HEK293 (cell line): ENCODE data around the gene ZNF410.

Source experiments
- CTCF ChIA-PET: fragments of 350-600 bp; formaldehyde crosslinking; extraction: SDS; loops from one replicate; lab custom pipeline; 2021; ENCODE audit warnings: antibody characterized with exemption; lab: Yijun Ruan, JAX
- POLR2A ChIA-PET: fragments of 300-600 bp; formaldehyde crosslinking; extraction: SDS; loops from one replicate; lab custom pipeline; 2020; ENCODE audit warnings: antibody characterized with exemption, inconsistent platforms; lab: Yijun Ruan, JAX
- H3K27ac ChIP-seq: fragments of 200-500 bp; sonication (Bioruptor generic); 2 replicates; pipeline ENCODE4 v1.5.1; 2014; ENCODE audit warnings: low read depth, low read length, control low read depth, inconsistent platforms; ENCODE audit errors: extremely low read depth
- H3K36me3 ChIP-seq, 2 experiments: fragments of 200-500 bp in 1 of 2; sonication (Bioruptor generic) in 1 of 2; 1 replicate in 1 of 2; 2 replicates in 1 of 2; pipeline ENCODE4 v1.5.1; 2014 to 2017; ENCODE audit warnings: inconsistent platforms in 2 of 2, low read length in 2 of 2; ENCODE audit not compliant: control insufficient read depth in 2 of 2, insufficient read depth in 1 of 2
- H3K4me1 ChIP-seq: fragments of 200-500 bp; sonication (Bioruptor generic); 2 replicates; pipeline ENCODE4 v1.5.1; 2014; ENCODE audit warnings: mild to moderate bottlenecking, low read length, inconsistent platforms; ENCODE audit not compliant: control insufficient read depth, insufficient read depth
- H3K4me3 ChIP-seq: 2 replicates; pipeline ENCODE4 v1.5.1; 2011; ENCODE audit warnings: low read depth, mild to moderate bottlenecking, control low read depth, low read length, moderate library complexity
- H3K9me3 ChIP-seq: fragments of 200-500 bp; sonication (Bioruptor generic); 2 replicates; pipeline ENCODE4 v1.5.1; 2014; ENCODE audit warnings: low read depth, low read length, inconsistent platforms; ENCODE audit not compliant: control insufficient read depth, insufficient read depth
- FEZF1 ChIP-seq: fragments of 450-650 bp; formaldehyde crosslinking; IDR thresholded peaks from 2 replicates; pipeline ENCODE4 v1.5.1; 2016; ENCODE audit warnings: missing biosample characterization, missing genetic modification characterization
- IKZF3 ChIP-seq: fragments of 450-650 bp; IDR thresholded peaks from 2 replicates; pipeline ENCODE4 v1.5.0; 2018; ENCODE audit warnings: missing biosample characterization, mild to moderate bottlenecking, missing genetic modification characterization, moderate library complexity
- KLF10 ChIP-seq: fragments of 450-650 bp; IDR thresholded peaks from 2 replicates; pipeline ENCODE4 v1.5.1; 2018; ENCODE audit warnings: missing biosample characterization, mild to moderate bottlenecking, missing genetic modification characterization
- KLF9 ChIP-seq: fragments of 450-650 bp; formaldehyde crosslinking; IDR thresholded peaks from 2 replicates; pipeline ENCODE4 v1.5.1; 2016; ENCODE audit warnings: missing biosample characterization, missing genetic modification characterization, low read depth
- SALL2 ChIP-seq: fragments of 450-650 bp; formaldehyde crosslinking; IDR thresholded peaks from 2 replicates; pipeline ENCODE4 v1.5.0; 2017; ENCODE audit warnings: missing biosample characterization, mild to moderate bottlenecking, missing genetic modification characterization, borderline replicate concordance
- ZNF121 ChIP-seq: fragments of 450-650 bp; formaldehyde crosslinking; IDR thresholded peaks from 2 replicates; pipeline ENCODE4 v1.5.1; 2016; ENCODE audit warnings: missing biosample characterization, missing genetic modification characterization
- ZNF138 ChIP-seq: fragments of 450-650 bp; formaldehyde crosslinking; IDR thresholded peaks from 2 replicates; pipeline ENCODE4 v1.5.1; 2016; ENCODE audit warnings: missing biosample characterization, missing genetic modification characterization, borderline replicate concordance
- ZNF146 ChIP-seq: fragments of 450-650 bp; formaldehyde crosslinking; IDR thresholded peaks from 2 replicates; pipeline ENCODE4 v1.5.1; 2016; ENCODE audit warnings: missing biosample characterization, missing genetic modification characterization
- ZNF148 ChIP-seq: fragments of 450-650 bp; formaldehyde crosslinking; IDR thresholded peaks from 2 replicates; pipeline ENCODE4 v1.5.0; 2017; ENCODE audit warnings: missing biosample characterization, missing genetic modification characterization, borderline replicate concordance
- ZNF169 ChIP-seq: fragments of 450-650 bp; formaldehyde crosslinking; IDR thresholded peaks from 2 replicates; pipeline ENCODE4 v1.5.1; 2016; ENCODE audit warnings: missing biosample characterization, missing genetic modification characterization
- ZNF202 ChIP-seq: fragments of 450-650 bp; formaldehyde crosslinking; IDR thresholded peaks from 2 replicates; pipeline ENCODE4 v1.5.1; 2016; ENCODE audit warnings: missing biosample characterization, missing genetic modification characterization, borderline replicate concordance
- ZNF223 ChIP-seq: fragments of 450-650 bp; formaldehyde crosslinking; IDR thresholded peaks from 2 replicates; pipeline ENCODE4 v1.5.1; 2016; ENCODE audit warnings: missing biosample characterization, missing genetic modification characterization
- ZNF354C ChIP-seq: fragments of 450-650 bp; formaldehyde crosslinking; IDR thresholded peaks from 2 replicates; pipeline ENCODE4 v1.5.1; 2016; ENCODE audit warnings: missing biosample characterization, missing genetic modification characterization, low read depth, borderline replicate concordance
- ZNF366 ChIP-seq: fragments of 450-650 bp; formaldehyde crosslinking; conservative IDR thresholded peaks from 2 replicates; pipeline ENCODE4 v1.5.1; 2016; ENCODE audit warnings: missing biosample characterization, missing genetic modification characterization
- ZNF404 ChIP-seq: fragments of 450-650 bp; formaldehyde crosslinking; IDR thresholded peaks from 2 replicates; pipeline ENCODE4 v1.5.1; 2017; ENCODE audit warnings: missing biosample characterization, missing genetic modification characterization
- ZNF596 ChIP-seq: fragments of 450-650 bp; IDR thresholded peaks from 2 replicates; pipeline ENCODE4 v1.5.0; 2018; ENCODE audit warnings: missing biosample characterization, mild to moderate bottlenecking, missing genetic modification characterization, moderate library complexity
- ZNF624 ChIP-seq: fragments of 450-650 bp; formaldehyde crosslinking; IDR thresholded peaks from 2 replicates; pipeline ENCODE4 v1.5.1; 2017; ENCODE audit warnings: missing biosample characterization, missing genetic modification characterization
- ZNF747 ChIP-seq: fragments of 450-650 bp; formaldehyde crosslinking; IDR thresholded peaks from 2 replicates; pipeline ENCODE4 v1.5.1; 2016; ENCODE audit warnings: missing biosample characterization, missing genetic modification characterization
- ZNF791 ChIP-seq: fragments of 450-650 bp; formaldehyde crosslinking; IDR thresholded peaks from 2 replicates; pipeline ENCODE4 v1.5.1; 2016; ENCODE audit warnings: missing biosample characterization, missing genetic modification characterization
- TF ChIP-seq, protein P1 (sequence below): fragments of 450-650 bp; formaldehyde crosslinking; IDR thresholded peaks from 2 replicates; pipeline ENCODE4 v1.5.1; 2016; ENCODE audit warnings: missing biosample characterization, missing genetic modification characterization, borderline replicate concordance
- TF ChIP-seq, protein P2 (sequence below): fragments of 450-650 bp; formaldehyde crosslinking; IDR thresholded peaks from 2 replicates; pipeline ENCODE4 v1.5.1; 2017; ENCODE audit warnings: missing biosample characterization, missing genetic modification characterization

ZNF410 gene

DNA sequence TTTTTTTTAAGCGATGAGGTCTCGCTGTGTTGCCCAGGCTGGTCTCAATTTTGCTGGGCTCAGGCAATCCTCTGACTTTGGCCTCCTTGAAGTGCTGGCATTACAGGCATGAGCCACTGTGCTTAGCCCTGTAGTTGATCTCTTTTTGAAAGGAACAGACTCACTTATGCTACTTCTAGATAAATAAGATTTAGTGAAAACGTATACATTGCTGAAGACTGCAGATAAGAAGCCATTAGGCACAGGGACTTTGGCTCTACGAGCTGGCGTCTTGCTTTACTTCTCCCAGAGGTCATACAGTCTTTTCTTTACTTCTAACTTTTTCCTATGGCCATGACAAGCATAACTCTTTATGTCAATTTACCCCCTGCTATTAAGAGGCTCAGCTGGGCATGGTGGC is 25.6 kb upstream of the ZNF410 start (continued):
- TF ChIP-seq, protein P1, sequence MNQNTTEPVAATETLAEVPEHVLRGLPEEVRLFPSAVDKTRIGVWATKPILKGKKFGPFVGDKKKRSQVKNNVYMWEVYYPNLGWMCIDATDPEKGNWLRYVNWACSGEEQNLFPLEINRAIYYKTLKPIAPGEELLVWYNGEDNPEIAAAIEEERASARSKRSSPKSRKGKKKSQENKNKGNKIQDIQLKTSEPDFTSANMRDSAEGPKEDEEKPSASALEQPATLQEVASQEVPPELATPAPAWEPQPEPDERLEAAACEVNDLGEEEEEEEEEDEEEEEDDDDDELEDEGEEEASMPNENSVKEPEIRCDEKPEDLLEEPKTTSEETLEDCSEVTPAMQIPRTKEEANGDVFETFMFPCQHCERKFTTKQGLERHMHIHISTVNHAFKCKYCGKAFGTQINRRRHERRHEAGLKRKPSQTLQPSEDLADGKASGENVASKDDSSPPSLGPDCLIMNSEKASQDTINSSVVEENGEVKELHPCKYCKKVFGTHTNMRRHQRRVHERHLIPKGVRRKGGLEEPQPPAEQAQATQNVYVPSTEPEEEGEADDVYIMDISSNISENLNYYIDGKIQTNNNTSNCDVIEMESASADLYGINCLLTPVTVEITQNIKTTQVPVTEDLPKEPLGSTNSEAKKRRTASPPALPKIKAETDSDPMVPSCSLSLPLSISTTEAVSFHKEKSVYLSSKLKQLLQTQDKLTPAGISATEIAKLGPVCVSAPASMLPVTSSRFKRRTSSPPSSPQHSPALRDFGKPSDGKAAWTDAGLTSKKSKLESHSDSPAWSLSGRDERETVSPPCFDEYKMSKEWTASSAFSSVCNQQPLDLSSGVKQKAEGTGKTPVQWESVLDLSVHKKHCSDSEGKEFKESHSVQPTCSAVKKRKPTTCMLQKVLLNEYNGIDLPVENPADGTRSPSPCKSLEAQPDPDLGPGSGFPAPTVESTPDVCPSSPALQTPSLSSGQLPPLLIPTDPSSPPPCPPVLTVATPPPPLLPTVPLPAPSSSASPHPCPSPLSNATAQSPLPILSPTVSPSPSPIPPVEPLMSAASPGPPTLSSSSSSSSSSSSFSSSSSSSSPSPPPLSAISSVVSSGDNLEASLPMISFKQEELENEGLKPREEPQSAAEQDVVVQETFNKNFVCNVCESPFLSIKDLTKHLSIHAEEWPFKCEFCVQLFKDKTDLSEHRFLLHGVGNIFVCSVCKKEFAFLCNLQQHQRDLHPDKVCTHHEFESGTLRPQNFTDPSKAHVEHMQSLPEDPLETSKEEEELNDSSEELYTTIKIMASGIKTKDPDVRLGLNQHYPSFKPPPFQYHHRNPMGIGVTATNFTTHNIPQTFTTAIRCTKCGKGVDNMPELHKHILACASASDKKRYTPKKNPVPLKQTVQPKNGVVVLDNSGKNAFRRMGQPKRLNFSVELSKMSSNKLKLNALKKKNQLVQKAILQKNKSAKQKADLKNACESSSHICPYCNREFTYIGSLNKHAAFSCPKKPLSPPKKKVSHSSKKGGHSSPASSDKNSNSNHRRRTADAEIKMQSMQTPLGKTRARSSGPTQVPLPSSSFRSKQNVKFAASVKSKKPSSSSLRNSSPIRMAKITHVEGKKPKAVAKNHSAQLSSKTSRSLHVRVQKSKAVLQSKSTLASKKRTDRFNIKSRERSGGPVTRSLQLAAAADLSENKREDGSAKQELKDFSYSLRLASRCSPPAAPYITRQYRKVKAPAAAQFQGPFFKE, result no peak
- TF ChIP-seq, protein P2, sequence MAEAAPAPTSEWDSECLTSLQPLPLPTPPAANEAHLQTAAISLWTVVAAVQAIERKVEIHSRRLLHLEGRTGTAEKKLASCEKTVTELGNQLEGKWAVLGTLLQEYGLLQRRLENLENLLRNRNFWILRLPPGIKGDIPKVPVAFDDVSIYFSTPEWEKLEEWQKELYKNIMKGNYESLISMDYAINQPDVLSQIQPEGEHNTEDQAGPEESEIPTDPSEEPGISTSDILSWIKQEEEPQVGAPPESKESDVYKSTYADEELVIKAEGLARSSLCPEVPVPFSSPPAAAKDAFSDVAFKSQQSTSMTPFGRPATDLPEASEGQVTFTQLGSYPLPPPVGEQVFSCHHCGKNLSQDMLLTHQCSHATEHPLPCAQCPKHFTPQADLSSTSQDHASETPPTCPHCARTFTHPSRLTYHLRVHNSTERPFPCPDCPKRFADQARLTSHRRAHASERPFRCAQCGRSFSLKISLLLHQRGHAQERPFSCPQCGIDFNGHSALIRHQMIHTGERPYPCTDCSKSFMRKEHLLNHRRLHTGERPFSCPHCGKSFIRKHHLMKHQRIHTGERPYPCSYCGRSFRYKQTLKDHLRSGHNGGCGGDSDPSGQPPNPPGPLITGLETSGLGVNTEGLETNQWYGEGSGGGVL (tag by site-specific recombination), result no peak
- no peak for TF ChIP-seq KLF10 (tag by site-specific recombination)
- TF ChIP-seq ZNF596 (tag by site-specific recombination), result no peak

DNA sequence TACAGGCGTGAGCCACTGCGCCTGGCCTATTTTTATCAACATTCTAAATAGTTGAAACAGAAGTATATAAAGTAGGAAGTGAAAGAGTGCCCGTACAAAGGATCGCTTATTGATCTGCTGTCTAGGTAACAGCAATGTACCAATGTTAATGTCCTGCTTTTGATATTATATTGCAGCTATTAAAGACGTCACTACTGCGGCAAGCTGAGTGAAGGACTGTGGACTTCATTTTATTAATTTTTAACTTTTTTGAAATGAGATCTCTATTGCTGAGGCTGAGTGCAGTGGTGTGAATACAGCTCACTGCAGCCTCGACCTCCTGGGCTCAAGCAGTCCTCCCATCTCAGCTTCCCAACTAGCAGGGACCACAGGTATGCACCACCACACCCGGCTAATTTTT is 24.2 kb upstream of the ZNF410 start:
- ChIA-PET CTCF (no interaction called here), POLR2A (no interaction called here)
- H3K9me3 ChIP-seq, result no peaks in the 10 kb centered on the region
- peaks cover 38 to 42% of the 10 kb centered on the region in 2 experiments for H3K36me3 ChIP-seq
- no peaks in the 10 kb centered on the region for H3K4me1 ChIP-seq
- H3K4me3 ChIP-seq, result no peak overlapping the region
- TF ChIP-seq ZNF202 (tag by site-specific recombination), result no peak
- no peak for TF ChIP-seq SALL2 (tag by site-specific recombination)
- no peak for TF ChIP-seq ZNF791 (tag by site-specific recombination)
- no peak for TF ChIP-seq ZNF354C
- TF ChIP-seq ZNF121 (tag by site-specific recombination), result no peak
- no peak for TF ChIP-seq KLF9
- no peak for TF ChIP-seq ZNF404 (tag by site-specific recombination)
- no peak for TF ChIP-seq ZNF169
- no peak for TF ChIP-seq ZNF223
- no peak for TF ChIP-seq ZNF366 (tag by site-specific recombination)
- TF ChIP-seq ZNF747, result no peak
- TF ChIP-seq IKZF3 (tag by site-specific recombination), result no peak
- no peak for TF ChIP-seq ZNF138 (tag by site-specific recombination)
- TF ChIP-seq ZNF624, result no peak
- no peak for TF ChIP-seq FEZF1 (tag by site-specific recombination)
- no peak for TF ChIP-seq ZNF146 (tag by site-specific recombination)
- no peak for TF ChIP-seq ZNF148 (tag by site-specific recombination)
- H3K27ac ChIP-seq, result no peak overlapping the region
